Testis (tissue), 2 donors: ENCODE results near the gene MARCHF11.

ENCODE experiments used
- CTCF ChIP-seq, 3 experiments: fragments of 450-650 bp in 2 of 3; fragments of 200-600 bp in 1 of 3; sonication (generic) in 1 of 3; IDR thresholded peaks; one replicate each; pipeline ENCODE4 v1.5.1; 2016 to 2019; ENCODE audit warnings: antibody characterized with exemption in 3 of 3, mild to moderate bottlenecking in 2 of 3, moderate library complexity in 1 of 3
- POLR2A ChIP-seq: fragments of 450-650 bp; IDR thresholded peaks from one replicate; pipeline ENCODE4 v1.6.1; 2017; ENCODE audit warnings: antibody characterized with exemption, mild to moderate bottlenecking, moderate library complexity

GRCh38 chr5:16135506-16135905 lies 44.1 kb downstream of the MARCHF11 start:
- no peak for TF ChIP-seq CTCF (IDR thresholded peaks at IDR 0.05)
- no peak for TF ChIP-seq POLR2A
